GF-D8 (cell line): ENCODE data around the gene TRIP6.

Experiments used
- DNase-seq: peaks from one replicate; lab custom pipeline; 2025; lab: John Stamatoyannopoulos, UW

Gene TRIP6

DNA sequence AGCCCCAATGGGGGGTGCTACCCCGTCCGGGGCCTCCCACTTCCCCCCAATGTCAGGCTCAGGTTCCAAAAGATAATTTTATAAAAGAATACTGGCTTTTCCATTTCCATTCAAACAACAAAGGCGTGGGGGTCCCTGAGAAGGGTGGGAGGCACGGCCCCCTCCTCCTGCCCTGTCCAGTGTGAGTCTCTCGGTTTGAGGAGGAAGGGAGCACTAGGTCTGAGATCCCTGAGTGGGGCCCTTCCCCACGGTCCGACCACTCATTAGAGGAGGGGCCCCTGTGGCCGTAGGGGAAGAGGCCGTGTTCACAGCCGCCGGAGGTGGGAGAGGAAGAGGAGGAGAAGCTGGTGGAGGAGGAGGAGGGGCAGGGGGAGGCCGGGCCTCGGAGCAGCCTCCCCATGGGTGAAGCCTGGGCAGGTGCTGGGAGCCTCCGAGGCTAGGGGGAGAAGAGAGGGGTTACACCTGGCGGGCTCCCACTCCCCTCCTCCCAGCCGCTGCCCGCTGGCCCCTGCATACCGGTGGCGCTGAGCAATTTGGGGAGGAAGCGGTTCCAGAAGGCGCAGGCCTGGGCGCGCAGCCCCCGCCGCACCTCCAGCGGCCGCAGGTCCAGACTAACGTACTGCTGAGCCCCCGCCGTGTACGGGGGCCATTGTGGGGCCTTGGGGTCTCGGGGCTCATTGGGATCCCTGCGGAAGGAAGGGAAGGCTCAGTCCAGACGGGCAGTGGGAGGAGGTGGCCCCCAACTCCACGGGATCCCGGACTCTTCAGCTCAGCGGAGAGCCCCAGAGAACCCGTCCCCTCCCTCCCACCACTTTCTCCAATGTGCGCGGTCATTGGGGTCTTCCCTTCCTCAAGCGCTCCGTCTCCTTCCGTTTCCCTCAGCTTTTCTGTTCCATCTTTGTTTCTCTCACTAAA, 23.7 kb downstream of the TRIP6 start:
- DNase-seq: no peak

DNA sequence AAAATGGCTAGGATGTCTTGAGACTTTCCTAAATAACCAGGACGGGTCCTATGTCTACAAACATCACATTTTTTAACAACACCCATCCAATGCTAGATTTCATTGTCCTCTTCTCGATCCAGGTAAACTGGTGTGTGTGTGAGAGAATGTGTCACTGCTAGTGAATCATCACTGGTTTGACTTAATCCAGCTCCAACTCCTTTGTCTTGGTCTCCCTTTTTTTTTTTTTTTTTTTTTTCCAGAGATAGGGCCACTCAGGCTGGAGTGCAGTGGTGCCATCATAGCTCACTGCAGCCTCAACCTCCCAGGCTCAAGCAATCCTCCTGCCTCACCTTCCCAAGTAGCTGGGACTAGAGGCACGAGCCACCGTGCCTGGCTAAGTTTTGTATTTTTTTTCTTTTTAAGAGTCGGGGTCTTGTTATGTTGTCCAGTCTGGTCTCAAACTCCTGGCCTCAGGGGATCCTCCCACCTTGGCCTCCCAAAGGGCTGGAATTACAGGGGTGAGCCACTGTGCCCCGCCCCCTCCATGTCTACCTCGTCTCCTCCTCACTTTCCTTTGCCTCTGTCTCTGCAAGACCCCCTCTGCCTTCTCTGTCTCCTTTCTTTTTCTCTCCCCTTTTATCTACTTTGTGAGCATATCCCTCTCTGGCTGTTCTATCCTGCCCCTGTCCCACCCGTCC, 24.5 kb downstream of the TRIP6 start:
- no peak for DNase-seq

DNA sequence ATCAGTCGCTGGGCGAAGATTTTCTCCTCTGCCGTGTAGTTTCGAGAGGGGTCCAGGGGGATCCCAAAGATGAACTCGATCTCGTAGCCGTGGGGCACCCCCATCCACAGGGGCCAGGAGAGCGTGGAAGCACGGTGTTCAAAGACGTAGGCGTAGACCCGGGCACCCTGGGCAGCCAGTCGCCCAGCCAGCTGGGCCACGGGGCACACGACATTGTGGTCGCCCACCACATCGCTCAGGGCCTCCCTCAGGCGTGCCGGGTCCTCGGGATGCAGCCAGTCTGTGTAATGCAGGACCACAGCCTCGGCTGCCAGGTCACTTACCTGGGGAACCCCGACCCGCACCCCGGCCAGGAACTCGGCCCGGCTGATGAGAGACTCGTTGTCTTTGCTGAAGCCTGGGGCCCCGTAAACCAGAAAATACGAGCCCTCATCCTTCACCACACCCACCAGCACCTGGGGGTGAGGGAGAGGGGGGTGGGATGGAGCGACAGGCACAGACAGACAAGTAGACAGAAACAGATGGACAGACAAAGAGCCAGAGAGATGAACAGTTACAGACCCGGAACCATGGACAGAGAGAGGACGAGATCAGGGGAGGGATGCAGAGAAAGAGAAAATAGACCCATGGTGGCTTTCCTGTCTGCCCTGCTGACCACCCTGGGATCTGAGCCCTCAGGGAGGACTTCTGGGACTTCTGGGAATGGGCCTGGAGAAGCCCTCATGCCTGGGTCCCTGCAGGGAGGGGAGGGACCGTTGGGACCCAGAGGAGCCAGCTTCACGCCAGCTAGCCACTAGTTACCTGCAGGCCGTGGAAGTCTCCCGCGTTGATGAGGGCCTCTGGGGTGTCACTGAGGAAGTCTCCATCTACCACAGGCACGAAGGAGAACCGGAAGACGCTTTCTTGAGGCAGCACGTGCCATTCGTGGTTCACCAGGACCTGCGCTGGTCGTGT, 25.5 kb downstream of the TRIP6 start:
- DNase-seq: no peak

DNA sequence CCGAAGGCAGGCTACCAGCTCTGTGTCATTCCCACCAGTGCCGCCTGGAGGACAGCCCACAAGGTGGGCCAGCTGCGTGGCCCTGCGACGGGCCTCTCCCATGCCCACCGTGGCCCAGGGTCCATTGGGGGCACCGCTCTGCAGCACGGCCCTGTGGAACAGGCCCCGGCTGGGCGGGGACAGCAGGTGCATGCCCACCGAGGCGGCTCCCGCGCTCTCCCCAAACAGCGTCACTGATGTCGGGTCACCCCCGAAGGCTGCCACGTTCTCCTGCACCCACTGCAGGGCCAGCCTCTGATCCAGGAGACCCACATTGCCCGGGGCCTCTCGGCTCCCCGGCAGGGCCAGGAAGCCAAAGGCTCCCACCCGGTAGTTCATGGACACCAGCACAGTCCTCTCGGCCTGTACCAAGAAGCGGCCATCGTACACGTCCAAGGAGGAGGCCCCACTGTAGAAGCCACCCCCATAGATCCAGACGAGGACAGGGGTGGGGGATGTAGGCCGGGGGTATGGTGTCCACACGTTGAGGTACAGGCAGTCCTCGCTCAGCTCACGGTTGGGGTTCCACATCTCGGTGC, 26.2 kb downstream of the TRIP6 start:
- no peak for DNase-seq

DNA sequence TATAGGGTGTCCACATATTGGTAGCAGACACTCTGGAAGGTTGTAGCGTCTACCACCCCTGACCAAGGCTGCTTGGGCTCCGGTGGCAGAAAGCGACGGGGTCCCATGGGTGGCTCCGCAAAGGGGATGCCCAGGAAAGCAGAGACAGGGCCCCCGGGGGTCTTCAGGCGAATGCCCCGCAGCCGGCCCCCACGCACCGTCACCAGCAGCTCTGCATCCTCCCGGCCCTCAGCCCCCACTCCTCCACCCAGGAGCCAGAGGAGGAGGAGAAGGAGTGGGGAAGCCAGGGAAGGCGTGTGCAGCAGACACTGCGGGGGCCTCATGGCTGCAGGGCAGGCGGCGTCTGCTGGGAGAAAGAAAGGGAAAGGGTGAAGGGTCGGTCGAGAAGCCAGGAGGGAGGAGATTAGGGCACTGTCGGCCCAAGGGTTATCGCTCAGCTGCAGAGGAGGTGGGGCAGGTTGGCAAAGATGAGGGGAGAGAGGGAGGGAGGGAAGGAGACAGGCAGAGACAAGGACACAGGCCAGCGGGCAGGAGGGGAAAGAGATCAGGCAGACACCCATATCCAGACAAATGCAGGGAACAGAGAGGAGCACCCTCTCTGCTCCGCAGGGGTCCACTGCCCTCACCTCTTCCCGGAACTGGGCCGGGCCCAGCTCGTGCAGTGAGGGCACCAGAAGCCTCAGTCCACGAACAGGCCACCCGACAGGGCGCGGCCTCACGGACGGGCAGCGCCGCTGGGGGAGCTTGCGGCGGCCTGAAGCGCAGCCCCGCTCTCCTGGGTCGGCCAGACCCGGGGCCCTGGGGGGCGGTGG, 26.9 kb downstream of the TRIP6 start:
- no peak for DNase-seq

DNA sequence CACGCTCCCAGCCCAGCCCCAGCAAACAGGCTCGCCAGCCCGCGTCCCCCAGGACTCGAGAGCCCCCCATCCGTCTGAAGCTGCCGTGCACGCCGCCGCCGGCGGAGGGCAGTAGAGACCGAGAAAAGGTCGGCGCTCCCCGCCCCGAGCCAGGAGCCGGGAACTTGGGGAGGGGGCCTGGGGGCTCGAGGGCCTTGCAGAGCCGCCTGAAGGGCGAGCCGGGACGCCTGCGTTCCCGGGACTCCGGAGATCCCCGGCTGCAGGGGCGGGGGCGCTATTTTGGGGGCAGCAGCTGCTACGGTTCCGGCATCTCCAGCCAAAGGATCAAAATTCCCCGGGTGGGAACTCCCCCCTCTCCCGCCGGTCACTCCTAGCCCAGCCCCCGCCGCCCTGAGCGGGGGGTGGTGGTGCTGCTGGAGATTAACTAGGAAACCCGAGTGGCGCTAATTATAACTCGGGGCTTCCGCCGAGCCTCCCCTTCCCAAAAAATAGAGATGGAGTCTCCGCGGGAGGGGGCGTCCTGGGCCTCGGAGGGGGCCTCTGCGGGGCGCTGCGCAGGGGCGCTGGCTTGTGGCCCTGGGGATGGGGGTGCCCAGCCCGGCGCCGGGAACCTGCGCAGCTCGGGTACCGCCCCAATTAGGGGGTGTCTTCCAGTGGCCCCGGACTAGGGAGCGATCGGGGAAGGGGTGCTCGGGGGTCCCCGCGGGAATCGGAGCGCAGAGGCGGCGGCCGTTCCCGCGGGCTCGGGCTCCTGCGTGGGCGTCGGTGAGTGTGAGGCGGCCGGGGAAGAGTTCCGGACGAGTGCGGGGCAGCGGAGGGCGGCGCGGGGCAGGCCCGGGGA, 27.9 kb downstream of the TRIP6 start:
- DNase-seq: no peak

DNA sequence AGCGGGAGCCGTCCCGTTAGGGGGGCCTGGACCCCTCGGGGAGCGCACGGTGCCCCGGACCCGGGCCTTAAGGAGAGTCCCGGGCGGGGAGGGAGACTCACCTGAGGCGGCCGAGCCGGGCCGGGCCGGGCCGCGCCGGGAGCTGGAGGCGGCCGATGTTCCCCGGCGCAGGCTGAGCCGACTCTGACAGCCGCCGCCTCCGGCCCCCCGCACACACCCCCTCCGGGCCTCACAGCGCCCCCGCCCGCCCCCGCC, 28.4 kb downstream of the TRIP6 start, which contains the start of gene ACHE:
TSS of gene ACHE (minus strand) at position 188 of the 255 bp plus-strand sequence. CDS start 1,656 bp downstream, outside the sequence.
- DNase-seq: no peak

DNA sequence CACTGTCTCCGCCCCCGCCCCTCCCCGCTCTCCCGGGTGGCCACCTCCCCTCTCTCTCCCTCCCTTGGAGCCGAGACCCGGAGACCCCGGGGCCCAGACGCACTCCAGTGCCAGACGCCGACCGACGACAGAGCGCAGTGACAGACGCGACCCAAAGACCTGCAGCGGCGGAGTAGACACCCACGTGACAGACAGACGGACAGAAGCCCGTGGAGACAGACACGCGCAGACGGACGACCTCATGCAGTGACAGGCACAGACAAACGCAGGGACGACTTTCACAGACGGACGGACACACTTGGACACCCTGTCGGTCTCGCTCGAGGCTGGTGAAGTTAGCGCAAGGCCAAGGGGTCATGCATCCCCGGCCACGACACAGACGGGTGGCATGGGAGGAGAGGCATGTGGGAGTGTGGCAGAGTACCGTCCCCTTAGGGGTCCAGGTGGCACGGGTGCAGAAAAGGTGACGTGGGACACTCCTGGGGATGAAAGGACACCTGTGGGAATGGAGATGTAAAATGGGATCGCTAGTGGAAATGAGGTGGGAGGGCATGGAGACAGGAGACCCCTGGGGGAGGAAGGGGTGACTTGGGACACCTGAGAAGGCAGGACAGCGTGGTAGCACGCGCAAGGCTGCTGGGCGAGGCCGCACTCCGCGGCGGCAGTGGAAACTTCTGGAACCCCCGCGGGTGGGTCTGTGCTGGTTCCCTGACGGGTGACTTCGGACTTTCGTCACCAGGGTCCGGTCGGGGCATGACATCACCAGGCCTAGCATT, 29.0 kb downstream of the TRIP6 start:
- DNase-seq: no peak

DNA sequence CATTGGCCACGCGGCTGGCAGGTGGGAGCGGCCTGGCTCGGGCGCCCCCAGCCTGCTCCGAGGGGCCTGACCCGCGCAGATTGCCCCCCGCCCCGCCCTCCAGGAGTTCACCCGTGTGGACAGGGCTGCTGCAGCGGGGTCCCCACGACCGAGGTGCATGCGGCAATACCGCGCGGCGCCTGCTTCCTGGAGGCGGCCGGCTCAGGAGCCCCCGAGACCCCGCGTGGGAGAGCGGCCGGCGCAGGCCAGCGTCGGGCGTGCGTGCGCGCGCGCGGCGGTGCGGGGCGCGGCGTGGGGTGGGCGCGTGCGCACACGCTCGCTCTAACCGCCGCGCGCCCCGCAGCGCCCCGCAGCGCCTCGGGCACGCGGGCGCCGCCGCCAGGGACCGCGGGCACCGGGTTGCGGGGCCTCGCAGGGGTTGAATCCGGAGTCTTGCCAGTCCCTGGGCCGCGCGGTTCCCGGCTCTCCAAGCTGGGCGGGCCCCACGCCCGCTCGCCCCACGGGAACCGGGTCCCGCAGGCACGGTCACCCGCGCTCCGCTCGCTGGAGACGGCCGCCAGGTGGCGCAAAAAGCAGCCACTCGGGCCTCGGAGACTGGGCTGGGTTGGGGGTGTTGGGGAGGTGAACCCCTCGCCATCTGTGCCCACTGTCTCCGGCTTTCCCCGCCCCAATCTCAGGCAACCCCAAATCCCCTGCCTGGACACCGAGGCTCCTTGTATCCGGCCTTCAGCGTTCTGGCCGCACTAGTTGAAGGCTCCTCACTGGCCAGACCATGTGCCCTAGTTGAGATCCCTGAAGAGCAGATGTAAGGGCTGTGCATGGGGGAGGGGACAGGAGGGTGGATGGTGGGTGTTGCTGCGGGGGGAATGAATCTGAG, 29.8 kb downstream of the TRIP6 start:
- no peak for DNase-seq

DNA sequence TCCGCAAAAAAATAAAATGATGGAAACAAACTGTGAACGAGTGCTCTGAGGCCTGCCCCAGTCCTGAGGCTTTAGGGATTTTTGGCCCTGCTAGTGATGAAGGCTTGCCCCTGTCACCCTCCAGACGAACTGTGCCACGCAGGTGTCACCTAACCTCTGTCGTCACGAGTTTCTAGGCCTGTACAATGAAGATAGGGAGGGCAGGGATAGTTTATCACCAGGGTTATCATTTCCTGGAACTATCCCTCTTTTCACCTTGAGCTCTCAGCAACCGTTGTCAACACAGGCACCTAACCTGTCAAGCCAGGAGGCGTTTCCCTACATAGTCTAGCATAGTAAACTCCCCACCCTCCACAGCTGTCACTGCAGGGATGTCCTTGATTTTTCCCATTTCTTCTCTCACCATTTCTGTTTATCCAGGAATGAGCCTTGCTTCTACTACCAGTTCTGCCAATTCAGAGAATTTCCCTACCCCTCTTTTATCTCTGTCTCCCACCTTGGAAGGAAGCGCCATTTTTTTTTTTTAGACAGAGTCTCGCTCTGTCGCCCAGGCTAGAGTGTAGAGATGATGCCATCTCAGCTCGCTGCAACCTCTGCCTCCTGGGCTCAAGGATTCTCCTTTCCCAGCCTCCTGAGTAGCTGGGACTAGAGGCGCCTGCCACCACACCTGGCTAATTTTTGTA, 30.7 kb downstream of the TRIP6 start:
- no peak for DNase-seq

DNA sequence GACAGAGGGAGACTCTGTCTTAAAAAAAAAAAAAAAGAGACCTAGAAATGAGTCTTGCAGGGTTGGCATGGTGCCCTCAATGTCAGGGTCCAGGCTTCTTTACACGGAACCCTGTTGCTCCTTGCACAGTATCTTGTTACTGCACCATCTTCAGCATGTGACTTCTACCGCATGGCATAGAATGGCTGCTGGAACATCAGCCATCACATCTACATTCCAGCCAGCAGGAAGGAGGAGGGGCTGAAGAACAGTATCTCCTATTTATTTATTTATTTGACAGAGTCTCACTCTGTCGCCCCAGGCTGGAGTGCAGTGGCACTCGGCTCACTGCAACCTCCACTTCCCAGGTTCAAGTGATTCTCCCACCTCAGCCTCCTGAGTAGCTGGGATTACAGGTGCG, 32.2 kb downstream of the TRIP6 start:
- no peak for DNase-seq

DNA sequence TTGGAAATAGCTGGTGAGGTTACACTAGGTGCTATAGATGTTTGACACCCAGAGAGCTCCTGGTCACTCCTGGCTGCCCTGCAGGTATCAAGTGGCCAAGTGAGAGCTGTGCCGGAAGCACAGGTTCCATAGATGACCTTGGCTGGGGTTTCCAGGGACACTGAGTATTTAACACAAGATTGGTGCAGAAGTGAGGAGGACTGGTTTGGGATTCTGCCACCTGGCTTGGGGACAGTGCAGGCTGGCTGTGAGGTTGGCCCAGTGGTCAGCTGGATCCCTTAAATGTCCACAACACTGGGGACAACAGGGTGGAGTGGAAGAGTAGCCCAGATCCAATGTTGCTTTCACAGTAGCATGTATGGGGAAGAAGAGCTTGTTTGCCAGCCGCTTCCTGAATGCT, 33.8 kb downstream of the TRIP6 start:
- DNase-seq: no peak

DNA sequence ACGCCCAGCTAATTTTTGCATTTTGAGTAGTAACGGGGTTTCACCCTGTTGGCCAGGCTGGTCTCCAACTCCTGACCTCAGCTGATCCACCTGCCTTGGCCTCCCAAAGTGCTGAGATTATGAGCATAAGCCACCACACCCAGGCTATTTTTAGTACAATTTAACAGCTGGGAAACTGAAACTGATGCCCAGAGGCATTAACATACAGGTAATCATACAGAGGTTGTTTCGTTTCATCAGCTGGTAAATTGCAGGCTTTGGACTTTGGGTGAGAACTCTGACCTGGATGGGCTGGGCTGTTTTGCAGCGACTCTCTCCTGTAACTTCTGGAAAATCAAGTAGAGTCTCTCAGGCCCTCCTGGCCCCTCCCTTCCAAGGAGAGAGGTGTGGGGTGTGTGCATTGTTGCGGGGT, 34.7 kb downstream of the TRIP6 start:
- DNase-seq: no peak

DNA sequence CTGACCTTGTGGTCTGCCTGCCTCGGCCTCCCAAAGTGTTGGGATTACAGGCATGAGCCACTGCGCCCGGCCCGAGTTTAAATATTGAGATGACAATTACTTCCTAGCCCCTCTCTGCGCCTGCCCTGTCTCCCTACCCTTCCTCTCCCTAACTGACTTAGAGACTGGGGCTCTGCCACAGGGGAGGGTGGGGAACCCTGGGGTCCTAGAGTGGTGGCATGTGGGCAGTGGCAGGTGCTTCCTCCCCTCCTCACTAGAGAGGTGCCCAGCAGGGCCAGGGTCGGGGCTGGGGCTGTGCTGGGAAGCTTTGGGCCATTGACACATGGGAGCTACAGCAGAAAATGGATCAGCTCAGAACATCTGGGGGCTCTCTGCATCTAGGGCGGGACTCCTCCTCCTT, 35.5 kb downstream of the TRIP6 start:
- DNase-seq: no peak

DNA sequence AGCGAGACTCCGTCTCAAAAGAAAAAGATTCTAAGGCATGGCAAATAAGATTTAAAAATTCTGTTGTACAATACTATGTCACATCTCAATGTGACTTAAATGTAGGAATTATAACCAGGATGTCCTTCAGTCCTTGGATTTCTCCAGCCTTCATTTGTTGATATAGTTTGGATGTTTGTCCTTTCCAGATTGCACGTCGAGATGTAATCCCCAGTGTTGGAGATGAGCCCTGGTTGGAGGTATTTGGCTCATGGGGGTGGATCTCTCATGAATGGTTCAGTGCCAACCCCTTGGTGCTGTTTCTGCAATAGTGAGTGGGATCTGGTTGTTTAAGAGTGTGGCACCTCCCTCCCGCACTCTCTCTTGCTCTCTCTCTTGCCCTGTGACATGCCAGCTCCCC, 41.3 kb downstream of the TRIP6 start:
- no peak for DNase-seq

DNA sequence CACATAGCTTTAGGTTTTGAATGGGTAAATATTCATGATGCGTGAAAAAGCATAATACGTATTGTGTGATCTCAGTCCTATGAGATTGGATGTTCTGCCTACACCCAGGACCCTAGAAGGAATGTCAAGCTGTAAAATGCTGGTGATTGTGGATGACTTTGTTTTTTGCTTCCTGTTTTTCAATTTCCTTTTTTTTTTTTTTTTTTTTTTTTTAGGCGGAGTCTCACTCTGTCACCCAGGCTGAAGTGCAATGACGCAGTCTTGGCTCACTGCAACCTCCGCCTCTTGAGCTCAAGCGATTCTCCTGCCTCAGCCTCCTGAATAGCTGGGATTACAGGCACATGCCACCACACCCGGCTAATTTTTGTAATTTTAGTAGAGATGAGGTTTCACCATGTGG, 43.3 kb downstream of the TRIP6 start:
- DNase-seq: peak; percentile 24

DNA sequence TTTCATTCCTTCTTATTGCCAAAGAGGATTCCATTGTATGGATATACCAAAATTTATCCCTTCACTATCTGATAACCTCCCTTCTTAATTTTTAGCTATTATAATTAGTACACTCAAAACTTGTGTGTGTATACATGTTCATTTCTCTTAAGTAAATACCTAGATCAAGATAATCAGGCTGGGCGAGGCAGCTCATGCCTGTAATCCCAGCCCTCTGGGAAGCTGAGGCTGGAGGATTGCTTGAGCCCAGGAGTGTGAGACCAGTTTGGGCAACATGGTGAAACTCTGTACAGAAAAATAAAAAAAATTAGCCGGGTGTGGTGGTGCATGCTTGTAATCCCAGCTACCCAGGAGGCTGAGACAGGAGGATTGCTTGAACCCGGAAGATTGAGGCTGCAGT, 44.3 kb downstream of the TRIP6 start:
- no peak for DNase-seq
